ENCODE results near the gene CSHL1. TPM values are rescaled to one million over a fixed set of nuclear protein-coding genes. Genes with fewer than 3 reads are reported as not detected.

The CSHL1 gene
- total and polyA plus RNA-seq, 9 of the 15 experiments (the other 6 are each of a cell fraction or from before 2014, with no cell fraction given), result not detected

DNA sequence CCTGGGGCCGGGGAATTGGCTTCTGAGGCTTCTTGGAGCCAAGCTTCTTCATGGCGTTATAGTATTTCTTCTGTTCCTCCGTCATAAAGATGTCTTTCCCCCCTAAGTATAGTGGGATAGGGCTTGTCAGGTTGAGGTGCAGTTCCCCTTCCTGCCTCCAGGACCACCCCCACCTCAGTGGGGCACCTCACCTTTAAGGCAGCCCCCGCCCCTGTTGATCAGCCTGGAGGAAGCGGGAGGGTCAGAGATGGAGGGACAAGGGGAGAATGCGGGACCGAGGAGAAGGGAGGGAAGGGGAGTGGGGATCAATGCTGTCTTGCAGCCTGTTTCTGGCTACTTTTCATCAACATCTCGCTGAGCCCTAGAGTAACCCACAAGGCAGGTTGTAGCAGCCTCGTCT lies 32.7 kb upstream of the CSHL1 start:
- ATAC-seq, result no peak
- ChIA-PET CTCF (ENCODE audit: low intra/inter-chr PET ratio) (no interaction called here), POLR2A (no interaction called here)
- TF ChIP-seq, protein P1, sequence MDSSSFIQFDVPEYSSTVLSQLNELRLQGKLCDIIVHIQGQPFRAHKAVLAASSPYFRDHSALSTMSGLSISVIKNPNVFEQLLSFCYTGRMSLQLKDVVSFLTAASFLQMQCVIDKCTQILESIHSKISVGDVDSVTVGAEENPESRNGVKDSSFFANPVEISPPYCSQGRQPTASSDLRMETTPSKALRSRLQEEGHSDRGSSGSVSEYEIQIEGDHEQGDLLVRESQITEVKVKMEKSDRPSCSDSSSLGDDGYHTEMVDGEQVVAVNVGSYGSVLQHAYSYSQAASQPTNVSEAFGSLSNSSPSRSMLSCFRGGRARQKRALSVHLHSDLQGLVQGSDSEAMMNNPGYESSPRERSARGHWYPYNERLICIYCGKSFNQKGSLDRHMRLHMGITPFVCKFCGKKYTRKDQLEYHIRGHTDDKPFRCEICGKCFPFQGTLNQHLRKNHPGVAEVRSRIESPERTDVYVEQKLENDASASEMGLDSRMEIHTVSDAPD (CRISPR knock-in tag; IDR thresholded peaks at IDR 0.05), result no peak
- no peak for TF ChIP-seq SRSF3 (IDR thresholded peaks at IDR 0.05; ENCODE audit: insufficient read depth, low read length)
- no peak for TF ChIP-seq NR3C1 (CRISPR knock-in tag; IDR thresholded peaks at IDR 0.05)
- TF ChIP-seq, protein P2, sequence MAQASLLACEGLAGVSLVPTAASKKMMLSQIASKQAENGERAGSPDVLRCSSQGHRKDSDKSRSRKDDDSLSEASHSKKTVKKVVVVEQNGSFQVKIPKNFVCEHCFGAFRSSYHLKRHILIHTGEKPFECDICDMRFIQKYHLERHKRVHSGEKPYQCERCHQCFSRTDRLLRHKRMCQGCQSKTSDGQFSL (CRISPR knock-in tag; IDR thresholded peaks at IDR 0.05), result 0 out of 2 replicates have a peak, but pooled peaks have one; percentile 55
- TF ChIP-seq, protein P2 (tag; IDR thresholded peaks at IDR 0.05), result no peak
- TF ChIP-seq, protein P3, sequence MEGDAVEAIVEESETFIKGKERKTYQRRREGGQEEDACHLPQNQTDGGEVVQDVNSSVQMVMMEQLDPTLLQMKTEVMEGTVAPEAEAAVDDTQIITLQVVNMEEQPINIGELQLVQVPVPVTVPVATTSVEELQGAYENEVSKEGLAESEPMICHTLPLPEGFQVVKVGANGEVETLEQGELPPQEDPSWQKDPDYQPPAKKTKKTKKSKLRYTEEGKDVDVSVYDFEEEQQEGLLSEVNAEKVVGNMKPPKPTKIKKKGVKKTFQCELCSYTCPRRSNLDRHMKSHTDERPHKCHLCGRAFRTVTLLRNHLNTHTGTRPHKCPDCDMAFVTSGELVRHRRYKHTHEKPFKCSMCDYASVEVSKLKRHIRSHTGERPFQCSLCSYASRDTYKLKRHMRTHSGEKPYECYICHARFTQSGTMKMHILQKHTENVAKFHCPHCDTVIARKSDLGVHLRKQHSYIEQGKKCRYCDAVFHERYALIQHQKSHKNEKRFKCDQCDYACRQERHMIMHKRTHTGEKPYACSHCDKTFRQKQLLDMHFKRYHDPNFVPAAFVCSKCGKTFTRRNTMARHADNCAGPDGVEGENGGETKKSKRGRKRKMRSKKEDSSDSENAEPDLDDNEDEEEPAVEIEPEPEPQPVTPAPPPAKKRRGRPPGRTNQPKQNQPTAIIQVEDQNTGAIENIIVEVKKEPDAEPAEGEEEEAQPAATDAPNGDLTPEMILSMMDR (IDR thresholded peaks at IDR 0.05 in 2 of 3, conservative IDR thresholded peaks at IDR 0.05 in 1 of 3; ENCODE audit: insufficient read depth in 2 of 3, low read depth in 1 of 3, low read length in 3 of 3), result 0 out of 6 replicates have a peak, but pooled peaks of 1 of the 3 experiments have one; percentile 22
- TF ChIP-seq NR2F6 (CRISPR knock-in tag; IDR thresholded peaks at IDR 0.05), result no peak
- no TSS peak for BruUV-seq (replicated peaks)
- peaks cover 3 to 32% of the 10 kb centered on the region in 2 experiments; a peak in 3 of 5 replicates for H3K4me1 ChIP-seq (replicated peaks in 1 of 2; ENCODE audit: control insufficient read depth in 2 of 2, insufficient read depth in 2 of 2, low read length in 2 of 2)
- no peak overlapping the region for H3K4me2 ChIP-seq (ENCODE audit: insufficient read depth, low read length)
- in situ Hi-C loops (cut with MboI), result no loop called here
- 5% methylated on average over 9 of the region's 9 CpGs for WGBS (ENCODE audit: insufficient coverage, low coverage, missing lambda C conversion rate)
- H3K9me3 ChIP-seq (replicated peaks; ENCODE audit: control insufficient read depth, insufficient read depth, low read depth, low read length), result no peaks in the 10 kb centered on the region; the same call in 1 of the 2 replicates
- no peak overlapping the region for H3K4me3 ChIP-seq
- H2AFZ ChIP-seq (ENCODE audit: low read depth, low read length), result no peak overlapping the region
- DNase-seq (ENCODE audit: extremely low read depth in 1 of 4, low spot score in 3 of 4), result peak in 1 of 4 experiments; percentile 39
- H4K20me1 ChIP-seq (replicated peaks; ENCODE audit: control insufficient read depth, insufficient read depth, low read length), result no peaks in the 10 kb centered on the region; the same call in 1 of the 2 replicates
- FAIRE-seq, result no peak
- H3K9me1 ChIP-seq (ENCODE audit: control insufficient read depth, insufficient read depth, low read length), result no peaks in the 10 kb centered on the region
- H3K27ac ChIP-seq (ENCODE audit: extremely low read depth, low read depth, low read length), result no peak overlapping the region
- intact Hi-C loops (cut with micrococcal nuclease), result loop anchor here (10.0 kb wide), 1 partner anchor 81 kb away; the partner anchor contains the start of gene ICAM2
- no peaks in the 10 kb centered on the region for H3K79me2 ChIP-seq (ENCODE audit: control insufficient read depth, insufficient read depth, low read length)
- peaks cover 17 to 62% of the 10 kb centered on the region in 2 experiments; a peak in 4 of 5 replicates for H3K27me3 ChIP-seq (ENCODE audit: control insufficient read depth in 2 of 2, insufficient read depth in 2 of 2, low read length in 2 of 2)
- H3K36me3 ChIP-seq (ENCODE audit: control insufficient read depth, insufficient read depth, low read length), result no peaks in the 10 kb centered on the region
- H3K9ac ChIP-seq (ENCODE audit: insufficient read depth in 1 of 2, low read depth in 2 of 2, low read length in 2 of 2), result no peak overlapping the region

Measured in K562 (cell line).